Measurements from ENCODE around the gene CEBPB.

CEBPB gene

GRCh38 chr20:50189681-50190250 is 864 bp upstream of the CEBPB start:
- H3K4me3 ChIP-seq, result peak overlapping the region; percentile 78
- no peak for DNase-seq (ENCODE audit: low read depth, low spot score)
- TF ChIP-seq EZH2 (IDR thresholded peaks at IDR 0.05) (no peak), POLR2AphosphoS5 (IDR thresholded peaks at IDR 0.05; ENCODE audit: borderline replicate concordance, low read depth, low read length) (no peak), FOXP2 (optimal IDR thresholded peaks at IDR 0.05; ENCODE audit: control extremely low read depth, extremely low read length, insufficient read depth) (no peak)
- peaks cover 26% of the 10 kb centered on the region for H3K36me3 ChIP-seq (ENCODE audit: insufficient read depth, low read length)
- H3K9ac ChIP-seq (ENCODE audit: insufficient read length), result peak overlapping the region; percentile 39
- H3K9me3 ChIP-seq (ENCODE audit: low read depth, low read length), result no peaks in the 10 kb centered on the region
- H3K27ac ChIP-seq, result peak overlapping the region; percentile 92

- H3K9ac ChIP-seq (ENCODE audit: insufficient read length), result peak overlapping the region; percentile 99
- H3K9me3 ChIP-seq (ENCODE audit: low read depth, low read length), result no peaks in the 10 kb centered on the region
- peak overlapping the region; percentile 97 for H3K27ac ChIP-seq
- no peak for TF ChIP-seq EZH2 (IDR thresholded peaks at IDR 0.05)
- no peak for TF ChIP-seq POLR2AphosphoS5 (IDR thresholded peaks at IDR 0.05; ENCODE audit: borderline replicate concordance, low read depth, low read length)
- no peak for TF ChIP-seq FOXP2 (optimal IDR thresholded peaks at IDR 0.05; ENCODE audit: control extremely low read depth, extremely low read length, insufficient read depth)
- H3K4me3 ChIP-seq, result peak overlapping the region; percentile 78
- H3K36me3 ChIP-seq (ENCODE audit: insufficient read depth, low read length), result peaks cover 27% of the 10 kb centered on the region
- no peak for DNase-seq (ENCODE audit: low read depth, low spot score)
Measured at GRCh38 chr20:50191065-50191543, 474 bp downstream of the CEBPB start.

- H3K27ac ChIP-seq, result peak overlapping the region; percentile 97
- H3K9ac ChIP-seq (ENCODE audit: insufficient read length), result peak overlapping the region; percentile 99
- no peaks in the 10 kb centered on the region for H3K9me3 ChIP-seq (ENCODE audit: low read depth, low read length)
- peaks cover 27% of the 10 kb centered on the region for H3K36me3 ChIP-seq (ENCODE audit: insufficient read depth, low read length)
- TF ChIP-seq FOXP2 (optimal IDR thresholded peaks at IDR 0.05; ENCODE audit: control extremely low read depth, extremely low read length, insufficient read depth), result no peak
- TF ChIP-seq POLR2AphosphoS5 (IDR thresholded peaks at IDR 0.05; ENCODE audit: borderline replicate concordance, low read depth, low read length), result no peak
- no peak for TF ChIP-seq EZH2 (IDR thresholded peaks at IDR 0.05)
- peak overlapping the region; percentile 78 for H3K4me3 ChIP-seq
- DNase-seq (ENCODE audit: low read depth, low spot score), result no peak
Measured at GRCh38 chr20:50191544-50192363, 1.1 kb downstream of the CEBPB start.

- no peaks in the 10 kb centered on the region for H3K9me3 ChIP-seq (ENCODE audit: low read depth, low read length)
- H3K4me3 ChIP-seq, result peak overlapping the region; percentile 78
- H3K9ac ChIP-seq (ENCODE audit: insufficient read length), result peak overlapping the region; percentile 99
- H3K27ac ChIP-seq, result peak overlapping the region; percentile 97
- DNase-seq (ENCODE audit: low read depth, low spot score), result no peak
- peaks cover 27% of the 10 kb centered on the region for H3K36me3 ChIP-seq (ENCODE audit: insufficient read depth, low read length)
- peak; percentile 34 for TF ChIP-seq POLR2AphosphoS5 (IDR thresholded peaks at IDR 0.05; ENCODE audit: borderline replicate concordance, low read depth, low read length)
- no peak for TF ChIP-seq EZH2 (IDR thresholded peaks at IDR 0.05)
Measured at GRCh38 chr20:50192364-50193198, 2.0 kb downstream of the CEBPB start.

GRCh38 chr20:50193199-50193835 is 2.7 kb downstream of the CEBPB start:
- Histone ChIP-seq H3K4me3 (peak overlapping the region; percentile 78), H3K9me3 (ENCODE audit: low read depth, low read length) (no peaks in the 10 kb centered on the region), H3K36me3 (ENCODE audit: insufficient read depth, low read length) (peaks cover 27% of the 10 kb centered on the region), H3K27ac (peak overlapping the region; percentile 97), H3K9ac (ENCODE audit: insufficient read length) (peak overlapping the region; percentile 99)
- TF ChIP-seq EZH2 (IDR thresholded peaks at IDR 0.05) (no peak), FOXP2 (optimal IDR thresholded peaks at IDR 0.05; ENCODE audit: control extremely low read depth, extremely low read length, insufficient read depth) (no peak), POLR2AphosphoS5 (IDR thresholded peaks at IDR 0.05; ENCODE audit: borderline replicate concordance, low read depth, low read length) (no peak)
- no peak for DNase-seq (ENCODE audit: low read depth, low spot score)

GRCh38 chr20:50193836-50194421 is 3.3 kb downstream of the CEBPB start:
- H3K9me3 ChIP-seq (ENCODE audit: low read depth, low read length), result no peaks in the 10 kb centered on the region
- TF ChIP-seq EZH2 (IDR thresholded peaks at IDR 0.05), result no peak
- peak overlapping the region; percentile 78 for H3K4me3 ChIP-seq
- peaks cover 27% of the 10 kb centered on the region for H3K36me3 ChIP-seq (ENCODE audit: insufficient read depth, low read length)
- peak overlapping the region; percentile 97 for H3K27ac ChIP-seq
- no peak for DNase-seq (ENCODE audit: low read depth, low spot score)
- H3K9ac ChIP-seq (ENCODE audit: insufficient read length), result peak overlapping the region; percentile 99

- peak overlapping the region; percentile 97 for H3K27ac ChIP-seq
- H3K9ac ChIP-seq (ENCODE audit: insufficient read length), result peak overlapping the region; percentile 99
- peaks cover 27% of the 10 kb centered on the region for H3K36me3 ChIP-seq (ENCODE audit: insufficient read depth, low read length)
- peak overlapping the region; percentile 78 for H3K4me3 ChIP-seq
- DNase-seq (ENCODE audit: low read depth, low spot score), result no peak
- no peak for TF ChIP-seq POLR2AphosphoS5 (IDR thresholded peaks at IDR 0.05; ENCODE audit: borderline replicate concordance, low read depth, low read length)
- TF ChIP-seq EZH2 (IDR thresholded peaks at IDR 0.05), result no peak
- TF ChIP-seq FOXP2 (optimal IDR thresholded peaks at IDR 0.05; ENCODE audit: control extremely low read depth, extremely low read length, insufficient read depth), result no peak
- no peaks in the 10 kb centered on the region for H3K9me3 ChIP-seq (ENCODE audit: low read depth, low read length)
Measured at GRCh38 chr20:50194422-50194830, 3.8 kb downstream of the CEBPB start.

All from SK-N-MC (cell line).